GM23338 (cell line): ENCODE measurements around the gene SLC6A8. TPM values are rescaled to one million over a fixed set of nuclear protein-coding genes. Genes with fewer than 3 reads are reported as not detected.

Source experiments
- ATAC-seq: fragments of 200-7000 bp; cut with Tn5 transposase; 3 replicates; pipeline ENCODE4 v1.9.1; 2020
- DNase-seq: peaks from one replicate; pipeline ENCODE4 v3.0.0-alpha.2; 2015; ENCODE audit warnings: low spot score
- H2AFZ ChIP-seq: fragments of 200-600 bp; sonication (generic); 2 replicates; pipeline ENCODE4 v1.8.0; 2016; ENCODE audit warnings: antibody characterized with exemption, mild to moderate bottlenecking, moderate library complexity
- H3F3A ChIP-seq: fragments of 200-600 bp; sonication (generic); replicated peaks from 2 replicates; pipeline ENCODE4 v1.8.0; 2017; ENCODE audit warnings: antibody characterized with exemption, mixed run types, low read depth
- H3K27ac ChIP-seq: fragments of 200-600 bp; sonication (generic); 2 replicates; pipeline ENCODE4 v1.6.1; 2016; ENCODE audit warnings: low read depth
- H3K27me3 ChIP-seq: fragments of 200-600 bp; sonication (generic); 2 replicates; pipeline ENCODE4 v1.8.0; 2016; ENCODE audit warnings: mild to moderate bottlenecking, mixed run types, moderate library complexity; ENCODE audit not compliant: insufficient read depth
- H3K36me3 ChIP-seq: fragments of 200-600 bp; sonication (generic); 2 replicates; pipeline ENCODE4 v1.8.0; 2016; ENCODE audit warnings: mild to moderate bottlenecking; ENCODE audit not compliant: insufficient read depth
- H3K4me1 ChIP-seq: fragments of 200-600 bp; sonication (generic); 2 replicates; pipeline ENCODE4 v1.8.0; 2016; ENCODE audit warnings: mild to moderate bottlenecking, moderate library complexity; ENCODE audit not compliant: insufficient read depth
- H3K4me2 ChIP-seq: fragments of 200-600 bp; sonication (generic); 2 replicates; pipeline ENCODE4 v1.7.1; 2017; ENCODE audit warnings: mixed run types
- H3K4me3 ChIP-seq: fragments of 200-600 bp; sonication (generic); 2 replicates; pipeline ENCODE4 v1.6.1; 2016; ENCODE audit warnings: mixed run types
- H3K79me2 ChIP-seq: fragments of 200-600 bp; sonication (generic); replicated peaks from 2 replicates; pipeline ENCODE4 v1.8.0; 2017; ENCODE audit warnings: mild to moderate bottlenecking; ENCODE audit not compliant: insufficient read depth
- H3K9me2 ChIP-seq: fragments of 200-600 bp; sonication (generic); 2 replicates; pipeline ENCODE4 v1.8.0; 2017; ENCODE audit not compliant: insufficient read depth
- H4K20me1 ChIP-seq: fragments of 200-600 bp; sonication (generic); replicated peaks from 2 replicates; pipeline ENCODE4 v1.8.0; 2017; ENCODE audit warnings: mild to moderate bottlenecking; ENCODE audit not compliant: insufficient read depth
- H3K27ac Mint-ChIP-seq: 2 replicates; pipeline ENCODE4 v1.8.0; 2020; ENCODE audit warnings: inconsistent platforms, mild to moderate bottlenecking, moderate library complexity, mixed read lengths
- H3K27me3 Mint-ChIP-seq: 3 replicates; pipeline ENCODE4 v1.8.0; 2022; ENCODE audit warnings: low read depth, mild to moderate bottlenecking, moderate library complexity, mixed read lengths, inconsistent platforms; ENCODE audit not compliant: insufficient read depth, poor library complexity
- H3K36me3 Mint-ChIP-seq: 3 replicates; pipeline ENCODE4 v1.8.0; 2021; ENCODE audit warnings: low read depth, mild to moderate bottlenecking, inconsistent platforms, moderate library complexity, mixed read lengths
- H3K4me1 Mint-ChIP-seq: 3 replicates; pipeline ENCODE4 v1.8.0; 2020; ENCODE audit warnings: mild to moderate bottlenecking, inconsistent platforms, mixed read lengths
- H3K4me3 Mint-ChIP-seq: 3 replicates; pipeline ENCODE4 v1.8.0; 2021; ENCODE audit warnings: moderate library complexity, mild to moderate bottlenecking, inconsistent platforms, mixed read lengths
- H3K9me3 Mint-ChIP-seq: 3 replicates; pipeline ENCODE4 v1.8.0; 2020; ENCODE audit warnings: moderate library complexity, mild to moderate bottlenecking, inconsistent platforms, mixed read lengths
- CREB1 ChIP-seq: fragments of 250-450 bp; sonication (Bioruptor Pico); IDR thresholded peaks from 2 replicates; pipeline ENCODE4 v1.5.0; 2020; ENCODE audit warnings: low read depth, mild to moderate bottlenecking, moderate library complexity
- CTCF ChIP-seq, 2 experiments: fragments of 200-600 bp in 1 of 2; sonication (generic) in 1 of 2; conservative IDR thresholded peaks; 2 replicates each; pipeline versions ENCODE4 v1.5.1 to v1.6.1; 2016 to 2017; ENCODE audit warnings: antibody characterized with exemption in 2 of 2, low read depth in 2 of 2, mild to moderate bottlenecking in 2 of 2, moderate library complexity in 1 of 2
- ETS1 ChIP-seq: IDR thresholded peaks from 2 replicates; pipeline ENCODE4 v1.6.1; 2016; ENCODE audit warnings: antibody characterized with exemption
- EZH2 ChIP-seq: fragments of 200-600 bp; sonication (generic); IDR thresholded peaks from one replicate; pipeline ENCODE4 v1.8.0; 2017; ENCODE audit warnings: antibody characterized with exemption, mild to moderate bottlenecking, low read depth; ENCODE audit not compliant: unreplicated experiment
- JUNB ChIP-seq: IDR thresholded peaks from one replicate; pipeline ENCODE4 v1.6.1; 2016; ENCODE audit warnings: antibody characterized with exemption; ENCODE audit not compliant: unreplicated experiment
- NANOG ChIP-seq: IDR thresholded peaks from 2 replicates; pipeline ENCODE4 v1.6.1; 2016; ENCODE audit warnings: antibody characterized with exemption, borderline replicate concordance
- POLR2AphosphoS5 ChIP-seq: IDR thresholded peaks from 2 replicates; pipeline ENCODE4 v1.6.1; 2016; ENCODE audit warnings: antibody characterized with exemption, low read depth
- REST ChIP-seq: IDR thresholded peaks from one replicate; pipeline ENCODE4 v1.6.1; 2018; ENCODE audit warnings: antibody characterized with exemption; ENCODE audit not compliant: unreplicated experiment
- STAT1 ChIP-seq: IDR thresholded peaks from one replicate; pipeline ENCODE4 v1.6.1; 2016; ENCODE audit warnings: antibody characterized with exemption; ENCODE audit not compliant: unreplicated experiment
- ZNF114 ChIP-seq: fragments of 250-450 bp; sonication (Bioruptor Pico); IDR thresholded peaks from 2 replicates; pipeline ENCODE4 v1.5.0; 2020; ENCODE audit warnings: mild to moderate bottlenecking, moderate library complexity
- ZNF331 ChIP-seq: fragments of 250-450 bp; sonication (Bioruptor Pico); IDR thresholded peaks from 2 replicates; pipeline ENCODE4 v1.5.0; 2020; ENCODE audit warnings: low read depth, mild to moderate bottlenecking, moderate library complexity
- ZNF462 ChIP-seq: fragments of 250-450 bp; sonication (Bioruptor Pico); IDR thresholded peaks from 2 replicates; pipeline ENCODE4 v1.5.0; 2020; ENCODE audit warnings: mild to moderate bottlenecking, moderate library complexity
- polyA plus RNA-seq: library from polyadenylated mRNA; unstranded; fragments of >200 nt; fragmentation: Nextera tagmentation; extraction: Ambion mirVana; gene quantifications from 2 replicates; pipeline ENCODE4 v1.2.1, GENCODE V29; 2016
- total RNA-seq: library from RNA; depleted of rRNA; stranded (reverse); fragments of >200 nt; shearing (Covaris generic); gene quantifications from 2 replicates; pipeline ENCODE4 v1.2.3, GENCODE V29; 2014

SLC6A8 gene
- total and polyA plus RNA-seq, 2 experiments from 2014 or later = 19.5 to 68.6 TPM

GRCh38 chrX:153638041-153638371 lies 49.7 kb upstream of the SLC6A8 start (continued):
- TF ChIP-seq ZNF462 (CRISPR knock-in tag) (no peak), POLR2AphosphoS5 (no peak), ZNF331 (CRISPR knock-in tag) (no peak), EZH2 (no peak), CREB1 (no peak)

GRCh38 chrX:153638436-153639176 lies 49.1 kb upstream of the SLC6A8 start:
- H3K4me1 ChIP-seq = no peaks in the 10 kb centered on the region; the same call in 1 of the 2 replicates
- no peaks in the 10 kb centered on the region for H4K20me1 ChIP-seq
- DNase-seq (no peak), ATAC-seq (no peak)
- no peaks in the 10 kb centered on the region for H3K36me3 ChIP-seq
- peaks cover 32% of the 10 kb centered on the region for H3K27me3 ChIP-seq
- no peaks in the 10 kb centered on the region for H3F3A ChIP-seq
- Mint-ChIP-seq H3K27ac (no peak overlapping the region), H3K4me1 (peaks cover 8% of the 10 kb centered on the region; the same call in 2 of the 3 replicates), H3K9me3 (no peaks in the 10 kb centered on the region; the same call in 2 of the 3 replicates), H3K36me3 (no peaks in the 10 kb centered on the region), H3K4me3 (no peak overlapping the region), H3K27me3 (peaks cover 24% of the 10 kb centered on the region)
- H3K4me3 ChIP-seq = no peak overlapping the region
- no peaks in the 10 kb centered on the region for H3K9me2 ChIP-seq
- H3K27ac ChIP-seq = no peak overlapping the region
- H2AFZ ChIP-seq = no peak overlapping the region
- H3K79me2 ChIP-seq = no peaks in the 10 kb centered on the region
- no peak overlapping the region for H3K4me2 ChIP-seq
- TF ChIP-seq JUNB = no peak
- no peak for TF ChIP-seq CREB1
- no peak for TF ChIP-seq CTCF (conservative IDR thresholded peaks at IDR 0.05; ENCODE audit: low read depth in 2 of 2)
- no peak for TF ChIP-seq ZNF331 (CRISPR knock-in tag)
- TF ChIP-seq NANOG = no peak
- TF ChIP-seq REST = no peak
- TF ChIP-seq ETS1 = no peak
- TF ChIP-seq EZH2 = no peak
- TF ChIP-seq STAT1 = no peak
- TF ChIP-seq ZNF114 (CRISPR knock-in tag) = no peak
